GM18873 (cell line): ENCODE data around the gene RECQL5.

Experiments used
- ATAC-seq: cut with Tn5 transposase; IDR thresholded peaks from one replicate; pipeline ENCODE4 v1.9.1; 2021; ENCODE audit warnings: mild to moderate bottlenecking, moderate library complexity, moderate number of reproducible peaks; ENCODE audit not compliant: unreplicated experiment, low FRiP score

The RECQL5 gene

GRCh38 chr17:75621489-75621888, 45.5 kb downstream of the RECQL5 start:
- ATAC-seq = no peak

GRCh38 chr17:75619506-75620431, 47.2 kb downstream of the RECQL5 start:
- no peak for ATAC-seq

GRCh38 chr17:75617675-75618074, 49.3 kb downstream of the RECQL5 start:
- ATAC-seq = no peak

GRCh38 chr17:75617218-75617617, 49.7 kb downstream of the RECQL5 start:
- no peak for ATAC-seq

DNA sequence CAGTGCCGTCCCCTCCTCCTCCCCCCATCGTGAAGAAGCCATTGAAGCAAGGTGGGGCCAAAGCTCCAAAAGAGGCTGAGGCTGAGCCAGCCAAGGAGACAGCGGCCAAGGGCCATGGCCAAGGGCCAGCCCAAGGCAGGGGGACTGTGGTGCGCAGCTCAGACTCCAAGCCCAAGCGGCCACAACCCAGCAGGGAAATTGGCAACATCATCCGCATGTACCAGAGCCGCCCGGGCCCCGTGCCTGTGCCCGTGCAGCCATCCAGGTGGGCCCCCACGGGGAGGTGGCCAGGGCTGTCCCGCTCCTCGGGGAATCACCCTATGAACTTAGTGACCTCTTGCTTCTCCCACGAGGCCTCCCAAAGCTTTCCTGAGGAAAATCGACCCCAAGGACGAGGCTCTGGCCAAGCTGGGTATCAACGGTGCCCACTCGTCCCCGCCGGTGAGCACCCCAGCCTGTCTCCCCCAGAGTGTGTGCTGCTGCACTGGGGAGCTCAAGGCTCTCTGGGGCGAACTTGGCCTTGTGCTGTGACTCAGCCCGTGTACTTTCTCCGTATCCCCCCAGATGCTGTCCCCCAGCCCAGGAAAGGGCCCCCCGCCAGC, 50.3 kb downstream of the RECQL5 start:
- ATAC-seq = no peak

GRCh38 chr17:75615301-75615700, 51.7 kb downstream of the RECQL5 start:
- no peak for ATAC-seq

- ATAC-seq = no peak
Observed at GRCh38 chr17:75614556-75615270, 52.2 kb downstream of the RECQL5 start.

DNA sequence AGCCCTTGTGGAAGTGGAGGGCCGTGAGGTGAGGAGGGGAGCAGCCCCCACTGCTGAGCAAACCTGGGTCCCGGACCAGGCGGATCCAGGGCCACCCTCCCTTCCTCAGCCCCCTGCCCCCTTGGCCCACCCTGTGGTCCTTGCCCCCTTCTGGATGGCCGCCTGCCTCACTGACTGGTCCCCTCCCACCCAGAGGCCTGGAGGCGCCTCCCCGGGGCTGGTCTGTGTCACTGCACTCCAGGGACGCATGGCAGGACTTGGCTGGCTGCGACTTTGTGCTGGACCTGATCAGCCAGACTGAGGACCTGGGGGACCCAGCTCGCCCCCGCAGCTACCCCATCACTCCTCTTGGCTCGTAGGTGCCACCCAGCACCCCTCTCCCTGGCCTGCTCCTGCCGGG, 52.9 kb downstream of the RECQL5 start:
- no peak for ATAC-seq

DNA sequence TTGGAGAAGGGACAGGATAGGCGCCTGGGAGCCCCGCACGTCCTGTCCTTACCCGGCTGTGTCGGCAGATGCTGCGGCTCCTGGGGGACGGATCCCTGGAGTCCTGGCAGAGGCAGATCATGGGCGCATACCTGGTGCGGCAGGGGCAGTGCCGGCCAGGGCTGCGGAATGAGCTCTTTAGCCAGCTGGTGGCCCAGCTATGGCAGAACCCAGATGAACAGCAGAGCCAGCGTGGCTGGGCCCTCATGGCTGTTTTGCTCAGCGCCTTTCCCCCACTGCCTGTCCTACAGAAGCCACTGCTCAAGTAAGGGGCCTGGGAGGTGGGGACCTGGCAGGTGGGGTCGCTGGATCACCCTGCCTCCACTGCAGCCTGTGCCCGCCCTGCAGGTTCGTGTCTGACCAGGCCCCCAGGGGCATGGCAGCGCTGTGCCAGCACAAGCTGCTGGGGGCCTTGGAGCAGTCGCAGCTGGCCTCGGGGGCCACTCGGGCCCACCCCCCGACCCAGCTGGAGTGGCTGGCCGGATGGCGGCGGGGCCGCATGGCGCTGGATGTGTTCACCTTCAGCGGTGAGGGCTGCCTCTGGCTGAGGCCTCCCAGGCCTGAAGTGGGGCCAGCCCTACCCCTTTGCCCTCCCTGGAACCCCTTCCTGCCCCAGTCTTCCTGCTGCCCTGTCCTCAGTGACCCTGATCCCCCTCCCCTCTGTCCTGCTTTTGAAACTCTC, 53.9 kb downstream of the RECQL5 start:
- no peak for ATAC-seq

GRCh38 chr17:75611851-75612429, 55.0 kb downstream of the RECQL5 start:
- no peak for ATAC-seq

DNA sequence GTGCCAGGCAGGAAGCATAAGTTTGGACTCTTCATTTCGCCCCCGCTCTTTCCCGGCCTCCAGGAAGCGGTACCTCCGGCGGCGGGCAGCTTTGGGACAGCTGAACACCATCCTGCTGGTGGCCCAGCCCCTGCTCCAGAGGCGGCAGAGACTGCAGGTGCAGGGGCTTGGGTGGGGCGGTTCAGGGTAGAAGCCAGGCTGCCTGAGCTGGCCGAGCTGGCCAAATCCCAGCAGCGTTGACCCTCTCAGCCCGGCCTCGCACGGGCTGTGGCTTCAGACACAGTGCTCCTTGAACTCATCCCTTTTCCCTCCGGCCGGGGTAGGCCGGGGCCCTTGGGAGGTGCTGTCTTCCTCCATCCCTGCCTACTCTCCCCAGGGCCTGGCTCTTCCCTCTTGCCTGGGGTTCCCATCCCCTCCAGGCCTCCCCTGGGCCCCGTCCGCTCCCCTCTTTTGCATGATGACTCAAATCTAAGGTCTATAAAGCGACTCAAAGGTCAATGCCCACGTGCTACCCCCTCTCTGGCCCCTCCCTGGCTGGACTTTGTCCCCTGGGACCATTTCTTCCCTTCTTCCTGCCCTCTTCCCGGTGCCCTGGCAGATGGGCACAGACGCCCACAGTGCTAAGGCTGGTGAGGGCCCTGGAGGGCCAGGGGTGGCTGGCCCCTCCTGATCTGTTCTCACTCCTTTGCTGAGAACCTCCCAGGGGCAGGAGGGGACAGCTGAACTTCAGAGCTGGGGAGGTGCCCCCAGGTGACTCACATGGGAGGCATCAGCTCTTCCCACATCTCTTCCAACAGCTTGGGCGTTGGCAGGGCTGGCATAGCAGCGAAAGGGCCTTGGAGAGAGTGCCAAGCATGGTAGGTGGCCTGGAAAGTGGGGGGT, 56.6 kb downstream of the RECQL5 start:
- ATAC-seq = no peak

DNA sequence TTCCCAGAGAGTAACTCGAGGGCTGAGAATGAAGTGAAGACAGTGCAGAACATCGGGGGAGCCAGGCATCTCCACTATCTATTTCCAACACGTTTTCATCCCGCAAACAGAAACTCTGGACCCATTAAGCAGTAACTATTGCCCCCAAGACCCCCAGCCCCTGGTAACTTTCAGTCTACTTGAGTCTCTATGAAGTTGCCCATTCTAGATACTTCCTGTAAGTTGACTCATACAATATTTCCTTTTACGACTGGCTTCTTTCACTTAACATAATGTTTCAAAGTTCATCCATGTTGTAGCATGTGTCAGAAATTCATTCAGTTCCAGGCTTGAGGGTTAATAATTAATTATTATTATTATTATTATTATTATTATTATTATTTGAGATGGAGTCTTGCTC, 59.9 kb downstream of the RECQL5 start:
- ATAC-seq = no peak

DNA sequence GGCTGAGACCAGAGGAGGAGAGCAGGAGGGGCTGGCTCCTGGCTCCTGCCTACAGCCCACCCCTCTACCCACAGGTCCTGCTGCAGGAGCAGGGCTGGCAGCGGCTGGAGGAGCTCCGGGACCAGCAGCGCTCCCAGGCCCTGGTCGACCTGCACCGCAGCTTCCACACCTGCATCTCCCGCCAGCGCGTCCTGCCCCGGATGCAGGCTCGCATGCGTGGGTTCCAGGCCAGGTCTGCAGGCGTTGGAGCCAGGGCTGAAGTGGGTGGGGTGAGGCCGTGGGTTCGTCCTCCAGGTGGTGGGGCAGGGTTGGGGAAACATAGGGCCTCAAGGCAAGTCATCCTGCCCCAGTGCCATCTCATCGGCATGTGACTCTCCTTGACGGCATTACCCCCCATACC, 61.2 kb downstream of the RECQL5 start:
- no peak for ATAC-seq

GRCh38 chr17:75604034-75604695, 62.8 kb downstream of the RECQL5 start:
- no peak for ATAC-seq

DNA sequence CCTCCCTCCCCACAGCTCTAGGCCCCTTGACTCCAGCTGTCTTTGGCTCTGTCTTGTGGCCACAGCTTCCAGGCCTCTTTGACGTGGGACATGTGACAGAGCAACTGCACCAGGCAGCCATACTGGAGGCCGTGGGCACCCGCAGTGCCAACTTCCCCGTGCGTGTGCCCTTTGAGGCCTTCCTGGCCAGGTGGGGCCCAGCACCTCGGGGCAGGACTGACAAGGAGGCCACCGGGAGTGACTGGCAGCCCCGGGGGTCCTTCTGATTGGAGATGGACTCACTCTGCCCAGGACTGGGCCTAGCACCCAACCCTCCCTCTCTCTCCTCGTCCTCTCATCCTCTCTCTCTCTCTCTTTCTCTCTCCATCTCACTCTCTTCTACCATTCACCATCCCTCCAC, 63.8 kb downstream of the RECQL5 start:
- ATAC-seq = no peak

- ATAC-seq = no peak
Observed at GRCh38 chr17:75602644-75603043, 64.3 kb downstream of the RECQL5 start.

- ATAC-seq = no peak
Observed at GRCh38 chr17:75601057-75601987, 65.6 kb downstream of the RECQL5 start.
